Naive B cell (primary cell): ENCODE measurements around the gene SHC3. TPM values are rescaled to one million over a fixed set of nuclear protein-coding genes. Genes with fewer than 3 reads are reported as not detected.

ENCODE experiments used
- ATAC-seq, 2 donors: fragments of 150-1000 bp; cut with Tn5 transposase; 2 replicates each; pipeline ENCODE4 v1.10.0; 2021; ENCODE audit warnings: low read depth in 2 of 2, mild to moderate bottlenecking in 2 of 2, moderate library complexity in 2 of 2
- DNase-seq: peaks from one replicate; pipeline ENCODE4 v3.0.0; 2022
- H3K27ac Mint-ChIP-seq, 6 donors: one replicate each; pipeline ENCODE4 v1.8.0; 2020 to 2022; ENCODE audit warnings: mild to moderate bottlenecking in 6 of 6, mixed read lengths in 6 of 6, moderate library complexity in 5 of 6, inconsistent platforms in 2 of 6
- H3K27me3 Mint-ChIP-seq, 3 donors: one replicate each; pipeline ENCODE4 v1.8.0; 2021 to 2022; ENCODE audit warnings: mixed read lengths in 3 of 3, mild to moderate bottlenecking in 1 of 3
- H3K36me3 Mint-ChIP-seq, 2 donors: one replicate each; pipeline ENCODE4 v1.8.0; 2020 to 2022; ENCODE audit warnings: mixed read lengths in 2 of 2, inconsistent platforms in 1 of 2, mild to moderate bottlenecking in 1 of 2
- H3K4me1 Mint-ChIP-seq, 3 donors: one replicate each; pipeline ENCODE4 v1.8.0; 2020 to 2022; ENCODE audit warnings: mixed read lengths in 3 of 3, inconsistent platforms in 1 of 3, mild to moderate bottlenecking in 1 of 3, moderate library complexity in 1 of 3
- H3K4me3 Mint-ChIP-seq, 8 donors: one replicate each; pipeline ENCODE4 v1.8.0; 2020 to 2022; ENCODE audit warnings: mild to moderate bottlenecking in 8 of 8, mixed read lengths in 8 of 8, moderate library complexity in 8 of 8, inconsistent platforms in 2 of 8
- H3K9me3 Mint-ChIP-seq, 7 donors: one replicate each; pipeline ENCODE4 v1.8.0; 2020 to 2022; ENCODE audit warnings: mixed read lengths in 7 of 7, mild to moderate bottlenecking in 5 of 7, inconsistent platforms in 2 of 7, moderate library complexity in 1 of 7
- polyA plus RNA-seq, 6 donors: library from polyadenylated mRNA; unstranded; fragments of 300-500 nt; fragmentation: Illumina TruSeq; gene quantifications; one replicate each; pipeline ENCODE4 v1.2.3, GENCODE V29; 2021; ENCODE audit warnings: low read depth in 6 of 6

Gene SHC3
- polyA plus RNA-seq, 6 donors from 2014 or later, result 0.04 to 0.24 TPM; not detected in 4

DNA sequence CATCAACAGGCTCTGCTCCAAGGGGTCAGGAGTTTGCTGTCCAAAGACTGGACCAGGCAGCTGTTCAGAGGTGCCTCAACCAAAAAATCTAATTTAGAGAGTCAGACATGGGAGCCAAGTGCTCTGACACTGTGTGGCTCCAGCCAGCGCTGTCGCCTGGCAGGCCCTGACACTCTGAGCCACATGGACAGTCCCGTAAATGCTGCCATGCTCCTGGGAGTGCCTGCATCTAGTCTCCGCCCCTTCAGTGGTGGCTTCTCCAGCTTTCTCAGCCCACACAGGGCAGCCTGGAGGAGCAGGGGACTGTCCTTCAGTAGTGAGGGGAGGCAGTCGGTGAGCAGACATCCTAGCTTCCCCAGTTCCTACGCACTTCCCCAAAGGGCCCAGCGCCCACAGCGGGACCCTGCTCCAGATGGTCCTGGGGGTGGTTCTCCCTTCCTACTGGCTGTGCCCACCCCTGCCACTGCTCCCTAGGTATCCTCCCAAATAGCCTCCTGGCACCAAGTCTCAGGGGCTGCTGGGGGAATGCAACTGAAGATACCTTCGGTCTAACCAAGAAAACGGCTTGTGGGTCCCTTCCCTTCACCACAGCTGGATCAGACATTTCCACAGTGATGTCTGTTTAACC, 72.3 kb downstream of the SHC3 start:
- H3K4me3 Mint-ChIP-seq, result no peak overlapping the region
- DNase-seq (no peak), ATAC-seq (no peak)
- H3K9me3 Mint-ChIP-seq, result peaks cover 0 to 16% (median 8%) of the 10 kb centered on the region in 7 donors
- H3K4me1 Mint-ChIP-seq, result no peaks in the 10 kb centered on the region
- no peak overlapping the region for H3K27ac Mint-ChIP-seq
- peaks cover 6 to 8% of the 10 kb centered on the region in 2 donors for H3K36me3 Mint-ChIP-seq
- H3K27me3 Mint-ChIP-seq, result peaks cover 18 to 25% (median 24%) of the 10 kb centered on the region in 3 donors

DNA sequence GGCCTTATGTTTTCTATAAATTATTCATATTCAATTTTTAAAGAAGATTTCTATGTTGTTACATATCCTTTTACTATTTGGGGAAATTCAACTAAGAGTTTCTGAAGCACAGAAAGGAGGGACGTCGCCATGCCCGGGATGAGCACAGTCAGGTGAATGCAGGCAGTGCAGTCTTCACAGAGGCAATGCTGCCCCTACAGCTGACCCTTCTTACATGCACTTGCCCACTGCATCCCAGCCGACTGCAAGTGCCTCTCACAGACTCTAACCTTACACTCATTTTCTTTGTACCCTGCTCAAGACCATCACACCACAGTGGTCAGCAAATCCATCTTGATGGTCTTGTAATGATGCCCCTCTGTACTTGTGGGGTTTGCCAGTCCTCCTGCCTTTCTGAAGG, 73.8 kb downstream of the SHC3 start:
- H3K27ac Mint-ChIP-seq, result no peak overlapping the region
- H3K27me3 Mint-ChIP-seq, result peaks cover 17 to 19% (median 18%) of the 10 kb centered on the region in 3 donors
- no peak overlapping the region for H3K4me3 Mint-ChIP-seq
- peaks cover 0 to 8% of the 10 kb centered on the region in 2 donors for H3K36me3 Mint-ChIP-seq
- no peaks in the 10 kb centered on the region for H3K4me1 Mint-ChIP-seq
- DNase-seq (no peak), ATAC-seq (no peak)
- H3K9me3 Mint-ChIP-seq, result peaks cover 0 to 10% (median 2%) of the 10 kb centered on the region in 7 donors

DNA sequence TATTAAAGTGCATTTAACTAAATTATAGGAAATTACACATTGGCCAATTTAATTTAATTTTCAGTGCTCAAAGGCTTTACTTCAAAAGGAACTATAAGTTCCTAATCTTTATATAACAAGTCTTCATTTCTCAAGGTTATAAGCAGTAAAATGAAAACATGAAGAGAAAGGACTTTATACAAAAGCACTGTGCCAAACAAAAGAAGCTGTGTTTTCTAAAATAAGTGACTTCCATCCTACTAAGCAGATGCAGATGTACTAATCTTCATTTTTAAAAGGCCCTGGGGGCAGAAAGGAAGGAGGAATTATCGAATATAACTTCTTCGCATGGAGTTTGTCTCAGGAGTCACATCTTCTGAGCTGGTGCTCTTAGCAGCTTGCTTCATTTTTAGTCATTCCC, 81.4 kb downstream of the SHC3 start:
- Mint-ChIP-seq H3K9me3 (peaks cover 0 to 3% (median 0%) of the 10 kb centered on the region in 7 donors), H3K27me3 (peaks cover 5 to 14% (median 10%) of the 10 kb centered on the region in 3 donors), H3K4me1 (no peaks in the 10 kb centered on the region), H3K4me3 (no peak overlapping the region), H3K36me3 (no peaks in the 10 kb centered on the region), H3K27ac (no peak overlapping the region)
- no peak for ATAC-seq
- DNase-seq, result no peak

DNA sequence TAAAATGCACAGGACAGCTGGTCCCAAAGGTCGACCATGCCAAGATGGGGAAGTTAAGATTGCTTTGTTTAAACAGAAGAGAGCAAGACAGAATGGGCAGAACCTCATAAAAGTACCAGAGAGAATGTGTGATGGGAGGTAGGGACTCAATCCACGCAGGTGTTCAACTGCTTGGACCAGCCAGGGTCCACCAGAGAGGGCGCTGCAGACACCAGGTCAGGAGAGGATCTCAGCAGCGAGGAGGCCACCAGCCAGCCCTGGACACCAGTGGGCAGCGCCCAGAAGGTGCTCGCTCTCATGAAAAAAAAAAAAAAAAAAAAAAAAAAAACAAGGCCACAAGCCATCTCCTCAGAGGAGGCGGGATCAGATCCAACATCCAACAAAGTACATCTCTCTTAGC, 81.8 kb downstream of the SHC3 start:
- Mint-ChIP-seq H3K27ac (peak overlapping the region in 1 of 6 donors; percentile 88), H3K9me3 (peaks cover 0 to 3% (median 0%) of the 10 kb centered on the region in 7 donors), H3K36me3 (no peaks in the 10 kb centered on the region), H3K4me3 (no peak overlapping the region), H3K4me1 (no peaks in the 10 kb centered on the region), H3K27me3 (peaks cover 5 to 14% (median 10%) of the 10 kb centered on the region in 3 donors)
- ATAC-seq, result no peak
- DNase-seq, result no peak

DNA sequence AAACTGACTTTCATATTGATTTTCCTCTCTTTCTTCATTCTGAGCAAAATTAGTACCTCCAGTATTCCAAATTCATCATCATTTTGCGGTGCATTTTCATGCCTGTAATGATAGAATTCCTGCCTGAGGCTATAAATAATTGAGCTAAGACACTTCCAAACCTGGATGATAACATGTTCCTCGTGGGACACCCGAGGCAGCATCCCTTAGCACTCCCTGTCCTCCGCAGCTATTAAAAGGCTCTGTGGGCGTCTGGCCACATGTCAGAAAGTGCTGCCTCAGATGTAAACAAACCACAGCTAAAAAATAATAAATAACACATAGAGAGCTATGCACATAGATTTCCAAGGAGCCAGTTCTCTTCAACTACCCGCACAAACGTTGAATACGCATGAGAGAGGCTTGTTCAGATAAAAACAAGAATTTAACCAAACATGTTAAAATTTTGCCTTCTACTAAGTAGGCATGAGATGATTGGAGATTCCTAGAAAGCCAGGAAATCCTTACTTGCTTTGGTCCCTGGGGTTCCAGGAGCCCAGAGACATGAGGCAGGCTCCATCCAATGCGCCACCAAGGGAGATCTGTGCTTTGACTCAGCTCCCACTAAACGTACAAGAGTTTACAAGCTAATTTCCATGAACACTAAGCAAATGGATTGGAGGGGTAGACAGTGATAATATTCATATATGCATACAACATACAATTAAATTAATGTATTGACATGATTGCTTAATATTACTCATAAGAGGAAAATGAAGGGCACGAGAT, 82.7 kb downstream of the SHC3 start:
- no peak overlapping the region for H3K4me3 Mint-ChIP-seq
- no peaks in the 10 kb centered on the region for H3K36me3 Mint-ChIP-seq
- DNase-seq (no peak), ATAC-seq (no peak)
- H3K9me3 Mint-ChIP-seq, result peaks cover 0 to 5% (median 0%) of the 10 kb centered on the region in 7 donors
- no peaks in the 10 kb centered on the region for H3K4me1 Mint-ChIP-seq
- peaks cover 5 to 14% (median 10%) of the 10 kb centered on the region in 3 donors for H3K27me3 Mint-ChIP-seq
- H3K27ac Mint-ChIP-seq, result no peak overlapping the region

DNA sequence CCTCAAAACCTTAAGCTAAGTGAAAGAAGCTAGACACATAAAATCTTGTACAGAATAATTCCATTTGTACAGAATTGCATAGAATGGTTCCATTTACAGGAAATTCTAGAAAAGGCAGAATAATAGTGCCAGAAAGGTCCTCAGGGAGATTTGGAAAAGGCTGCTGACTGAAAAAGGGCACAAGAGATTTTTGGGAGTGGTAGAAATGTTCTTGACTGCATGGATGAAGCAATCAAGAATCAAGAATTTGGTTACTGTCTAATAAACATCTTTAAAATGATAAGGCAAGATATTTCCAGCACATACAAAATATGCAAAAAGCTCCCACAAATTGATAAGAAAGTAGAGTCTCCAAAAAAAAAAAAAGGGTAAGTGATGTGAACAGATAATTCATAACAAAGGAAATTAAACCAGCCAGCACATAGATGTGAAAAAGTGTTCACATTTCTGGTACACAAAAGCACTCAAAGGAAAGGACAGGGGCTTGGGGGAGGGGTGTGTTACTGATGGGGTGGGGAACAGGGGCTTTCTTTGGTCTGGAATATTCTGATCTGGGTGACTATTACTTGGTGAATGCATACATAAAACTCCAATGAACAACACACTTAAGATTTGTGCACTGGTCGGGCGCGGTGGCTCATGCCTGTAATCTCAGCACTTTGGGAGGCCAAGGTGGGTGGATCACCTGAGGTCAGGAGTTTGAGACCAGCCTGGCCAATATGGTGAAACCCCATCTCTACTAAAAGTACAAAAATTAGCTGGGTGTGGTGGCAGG, 85.2 kb downstream of the SHC3 start:
- DNase-seq (no peak), ATAC-seq (no peak)
- Mint-ChIP-seq H3K4me1 (peaks cover 4 to 7% (median 4%) of the 10 kb centered on the region in 3 donors), H3K36me3 (no peaks in the 10 kb centered on the region), H3K4me3 (no peak overlapping the region), H3K27ac (peak overlapping the region in 1 of 6 donors; percentile 47), H3K27me3 (peaks cover 5 to 24% (median 10%) of the 10 kb centered on the region in 3 donors), H3K9me3 (peaks cover 0 to 5% (median 0%) of the 10 kb centered on the region in 7 donors)

DNA sequence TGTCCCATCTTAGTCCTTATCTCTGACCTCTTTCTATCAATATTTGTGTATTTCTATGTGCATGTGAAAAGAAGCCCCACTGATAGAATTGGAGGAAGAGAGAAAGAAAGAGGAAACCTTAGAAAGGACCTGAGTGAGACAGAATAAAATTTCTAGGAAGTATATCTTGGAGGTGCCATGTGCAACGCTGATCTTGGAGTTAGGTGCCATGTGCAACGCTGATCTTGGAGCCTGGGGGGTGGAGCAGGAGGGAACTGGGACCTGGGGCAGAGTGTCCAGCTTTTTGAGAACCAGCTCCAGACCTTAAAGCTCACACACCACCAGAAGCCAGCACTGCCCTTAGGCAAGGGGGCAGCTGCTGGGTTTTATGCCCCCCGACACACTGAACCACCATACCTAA, 89.4 kb downstream of the SHC3 start:
- H3K4me1 Mint-ChIP-seq, result peaks cover 5 to 10% (median 7%) of the 10 kb centered on the region in 3 donors
- ATAC-seq (no peak), DNase-seq (no peak)
- H3K9me3 Mint-ChIP-seq, result peaks cover 0 to 5% (median 0%) of the 10 kb centered on the region in 7 donors
- H3K36me3 Mint-ChIP-seq, result no peaks in the 10 kb centered on the region
- peak overlapping the region in 1 of 6 donors; percentile 10 for H3K27ac Mint-ChIP-seq
- no peak overlapping the region for H3K4me3 Mint-ChIP-seq
- peaks cover 12 to 39% (median 16%) of the 10 kb centered on the region in 3 donors for H3K27me3 Mint-ChIP-seq

DNA sequence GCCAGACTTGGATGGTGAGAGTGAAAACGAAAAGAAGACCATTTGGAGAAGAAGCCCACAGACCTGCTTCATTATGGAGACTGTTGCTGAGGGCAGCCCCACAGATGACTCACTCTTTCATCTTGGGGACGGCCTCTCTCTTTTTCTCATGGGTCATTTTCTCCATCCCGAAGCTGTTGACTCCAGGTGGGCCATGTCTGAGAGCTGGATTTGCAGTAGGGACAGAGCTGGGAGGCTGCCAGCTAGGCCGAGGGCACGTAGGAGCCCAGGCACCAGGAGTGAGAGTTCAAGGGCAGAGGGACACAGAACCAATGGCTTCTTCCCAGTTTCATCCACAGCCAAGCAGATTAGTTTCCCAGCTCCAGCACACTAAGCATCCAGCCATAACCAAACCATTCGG, 95.0 kb downstream of the SHC3 start:
- no peak overlapping the region for H3K4me3 Mint-ChIP-seq
- ATAC-seq, result no peak
- H3K36me3 Mint-ChIP-seq, result peaks cover 9 to 16% of the 10 kb centered on the region in 2 donors
- peaks cover 0 to 6% (median 0%) of the 10 kb centered on the region in 7 donors for H3K9me3 Mint-ChIP-seq
- H3K27ac Mint-ChIP-seq, result peak overlapping the region in 1 of 6 donors; percentile 42
- peaks cover 3 to 8% (median 3%) of the 10 kb centered on the region in 3 donors for H3K4me1 Mint-ChIP-seq
- H3K27me3 Mint-ChIP-seq, result peaks cover 31 to 65% (median 39%) of the 10 kb centered on the region in 3 donors
- no peak for DNase-seq

DNA sequence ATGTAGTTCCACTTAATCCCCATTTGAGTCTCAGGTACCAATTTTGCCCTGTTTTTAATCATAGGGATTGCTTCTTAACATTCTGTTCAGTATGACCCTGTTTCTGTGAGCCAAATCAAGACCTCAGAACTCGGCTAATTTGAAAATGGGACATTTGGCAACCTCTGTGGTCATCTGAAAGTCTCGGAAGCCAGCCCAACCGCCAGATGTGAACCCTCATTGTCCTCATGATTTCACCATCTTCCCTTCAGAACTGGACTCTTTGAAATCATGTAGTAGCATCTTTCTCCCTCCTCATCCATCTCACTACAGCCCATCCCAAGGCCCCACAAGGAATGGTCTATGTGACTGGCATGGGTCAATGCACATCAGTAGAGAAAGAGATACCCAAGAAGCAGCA, 98.4 kb downstream of the SHC3 start:
- H3K4me1 Mint-ChIP-seq, result peaks cover 0 to 1% (median 0%) of the 10 kb centered on the region in 3 donors
- no peak for ATAC-seq
- H3K9me3 Mint-ChIP-seq, result peaks cover 0 to 6% (median 0%) of the 10 kb centered on the region in 7 donors
- no peak for DNase-seq
- H3K36me3 Mint-ChIP-seq, result peaks cover 9 to 16% of the 10 kb centered on the region in 2 donors
- peak overlapping the region in 1 of 6 donors; percentile 22 for H3K27ac Mint-ChIP-seq
- H3K27me3 Mint-ChIP-seq, result peaks cover 30 to 57% (median 38%) of the 10 kb centered on the region in 3 donors
- no peak overlapping the region for H3K4me3 Mint-ChIP-seq

DNA sequence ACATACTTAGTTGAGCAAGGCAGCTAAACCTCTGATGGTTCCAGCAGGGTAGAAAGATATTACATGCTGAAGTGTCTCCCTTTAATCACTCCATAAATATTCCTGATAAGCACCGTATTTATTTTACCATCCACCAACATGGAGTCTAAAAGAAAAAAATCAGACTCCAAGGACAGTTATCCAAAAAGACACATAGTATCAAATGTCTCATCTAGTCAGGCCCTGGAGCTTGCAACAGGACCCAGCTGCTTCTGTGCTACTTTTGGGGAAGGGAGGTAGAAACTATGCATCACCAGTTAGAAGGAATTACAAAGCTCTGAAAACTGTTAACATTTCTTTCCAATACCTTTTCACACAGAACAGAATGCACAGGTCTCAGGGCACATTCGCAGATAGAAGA, 99.2 kb downstream of the SHC3 start:
- H3K9me3 Mint-ChIP-seq, result peaks cover 0 to 6% (median 0%) of the 10 kb centered on the region in 7 donors
- no peak overlapping the region for H3K27ac Mint-ChIP-seq
- ATAC-seq (no peak), DNase-seq (no peak)
- no peak overlapping the region for H3K4me3 Mint-ChIP-seq
- peaks cover 0 to 1% (median 0%) of the 10 kb centered on the region in 3 donors for H3K4me1 Mint-ChIP-seq
- H3K36me3 Mint-ChIP-seq, result peaks cover 9 to 16% of the 10 kb centered on the region in 2 donors
- H3K27me3 Mint-ChIP-seq, result peaks cover 29 to 49% (median 35%) of the 10 kb centered on the region in 3 donors

DNA sequence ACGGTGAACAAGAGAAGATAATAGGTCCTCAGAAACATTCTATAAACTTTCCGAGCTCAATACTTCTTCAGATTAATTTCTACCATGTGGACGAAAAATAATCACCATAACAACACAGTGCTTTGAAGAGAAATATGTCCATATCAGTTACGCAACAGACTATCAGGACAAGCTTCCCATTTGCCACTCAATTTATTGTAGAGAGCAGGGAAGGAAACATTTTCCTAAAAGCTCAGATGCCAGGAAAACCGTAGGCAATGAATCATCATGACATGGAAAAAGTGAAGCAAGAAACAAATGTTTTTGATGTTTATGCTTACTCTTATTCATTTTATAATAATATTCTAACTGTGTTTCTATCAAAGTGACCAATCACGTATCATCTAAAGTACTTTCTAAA, 99.8 kb downstream of the SHC3 start:
- Mint-ChIP-seq H3K27me3 (peaks cover 29 to 48% (median 41%) of the 10 kb centered on the region in 3 donors), H3K36me3 (peaks cover 9 to 14% of the 10 kb centered on the region in 2 donors), H3K4me3 (no peak overlapping the region), H3K27ac (no peak overlapping the region), H3K4me1 (peaks cover 0 to 1% (median 0%) of the 10 kb centered on the region in 3 donors), H3K9me3 (peaks cover 0 to 6% (median 0%) of the 10 kb centered on the region in 7 donors)
- no peak for DNase-seq
- no peak for ATAC-seq

DNA sequence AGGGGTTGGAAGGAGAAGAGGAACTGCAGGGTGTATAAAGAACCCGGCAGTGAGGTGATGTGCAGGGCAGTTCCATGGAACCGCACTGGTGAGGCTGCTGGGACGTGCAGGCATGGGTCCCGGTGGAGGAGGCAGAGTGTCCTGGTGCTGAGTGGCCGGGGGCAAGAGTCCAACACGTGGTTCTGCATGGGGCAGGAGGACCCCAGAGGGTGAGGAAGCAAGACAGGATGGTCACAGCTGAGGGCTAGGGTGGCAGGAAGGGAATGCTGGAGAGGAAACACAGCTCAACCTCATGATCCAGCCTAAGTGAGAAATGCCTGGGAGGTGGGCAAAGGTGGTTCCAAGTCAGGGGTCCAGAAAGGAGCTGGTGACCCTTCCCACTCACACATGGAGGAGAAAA, 100.2 kb downstream of the SHC3 start:
- no peak for DNase-seq
- Mint-ChIP-seq H3K4me1 (peaks cover 0 to 1% (median 0%) of the 10 kb centered on the region in 3 donors), H3K4me3 (peak overlapping the region in 1 of 8 donors; percentile 81), H3K27ac (no peak overlapping the region), H3K9me3 (peaks cover 0 to 6% (median 0%) of the 10 kb centered on the region in 7 donors), H3K27me3 (peaks cover 24 to 44% (median 40%) of the 10 kb centered on the region in 3 donors), H3K36me3 (peaks cover 9 to 10% of the 10 kb centered on the region in 2 donors)
- ATAC-seq, result no peak

DNA sequence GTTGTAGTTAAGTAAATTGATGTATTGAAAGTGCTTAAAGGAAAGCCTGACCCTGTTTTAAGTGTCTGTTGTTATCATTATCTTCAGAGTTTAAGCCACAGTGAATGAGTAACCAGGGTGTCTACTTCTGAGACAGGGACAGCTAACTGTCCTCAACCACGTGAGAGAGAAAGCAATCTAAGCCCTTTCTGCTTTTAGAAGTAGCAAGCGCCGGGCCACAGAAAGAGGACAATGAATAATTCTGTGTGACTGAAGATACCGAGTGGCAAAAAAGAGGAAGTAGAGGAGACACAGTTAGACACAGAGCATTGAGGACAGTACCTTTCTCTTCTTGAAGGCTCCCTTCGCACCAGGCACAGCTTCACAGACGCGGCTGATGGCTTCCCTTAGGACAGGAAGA, 101.1 kb downstream of the SHC3 start:
- peaks cover 16 to 35% (median 31%) of the 10 kb centered on the region in 3 donors for H3K27me3 Mint-ChIP-seq

More for the DNA sequence above, 101.1 kb downstream of the SHC3 start:
- DNase-seq (no peak), ATAC-seq (no peak)
- no peaks in the 10 kb centered on the region for H3K9me3 Mint-ChIP-seq
- H3K4me1 Mint-ChIP-seq, result peaks cover 0 to 1% (median 0%) of the 10 kb centered on the region in 3 donors
- H3K4me3 Mint-ChIP-seq, result no peak overlapping the region
- H3K36me3 Mint-ChIP-seq, result peaks cover under 1% of the 10 kb centered on the region in 2 donors
- no peak overlapping the region for H3K27ac Mint-ChIP-seq
